HTR-8/SVneo (cell line): ENCODE measurements around the gene ELMO2.

Source experiments
- DNase-seq: peaks from one replicate; pipeline ENCODE4 v3.0.0; 2011; ENCODE audit warnings: low spot score, mixed read lengths; ENCODE audit not compliant: insufficient read length
- FAIRE-seq: peaks from 2 replicates; lab custom pipeline; 2011; peaks lifted over from hg19 to GRCh38; lab: Jason Lieb, UNC

The ELMO2 gene

DNA sequence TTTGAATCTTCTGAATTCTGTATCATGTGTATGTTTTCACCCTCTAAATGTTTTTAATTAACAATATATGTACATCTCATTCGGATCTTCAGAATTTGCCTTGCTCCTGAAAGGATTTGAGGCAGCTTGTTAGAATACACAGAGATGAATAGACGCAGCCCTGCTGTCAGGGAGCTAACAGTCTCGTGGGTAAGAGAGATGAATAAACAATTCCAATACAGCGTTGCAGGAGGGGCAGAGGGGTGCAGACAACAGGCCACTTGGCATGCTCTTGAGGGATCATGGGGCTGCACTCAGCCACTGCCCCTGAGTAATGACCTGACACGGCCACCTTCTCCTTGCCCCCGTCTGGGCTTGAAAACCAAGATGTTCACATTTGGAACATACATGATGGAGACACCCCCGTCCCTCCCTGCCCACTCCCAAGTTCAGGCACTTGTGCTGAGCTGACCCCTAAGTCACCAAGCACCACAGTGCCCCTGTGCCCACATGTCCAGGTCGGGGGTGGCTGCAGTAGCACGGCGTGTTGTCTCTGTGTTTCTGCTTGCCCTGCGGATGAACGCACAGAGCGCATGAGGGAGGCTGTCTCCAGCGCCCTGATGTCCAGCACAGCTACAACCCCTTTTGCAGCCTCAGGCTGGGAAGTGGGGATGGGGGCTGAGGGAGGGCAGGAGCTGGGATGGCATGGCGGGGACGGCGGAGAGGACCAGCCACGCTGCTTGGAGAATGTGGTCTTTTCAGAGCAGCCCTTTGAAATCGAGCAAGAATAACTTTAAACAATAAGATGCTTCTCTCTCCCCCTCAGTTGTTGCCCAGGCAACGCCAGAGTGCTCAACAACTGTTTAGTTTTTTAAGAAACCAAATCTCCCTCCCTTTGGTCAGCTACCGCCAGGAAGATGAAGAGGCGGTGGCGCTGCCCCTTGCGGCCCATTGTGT, 65.1 kb downstream of the ELMO2 start:
- FAIRE-seq (peak; percentile 83), DNase-seq (no peak)

DNA sequence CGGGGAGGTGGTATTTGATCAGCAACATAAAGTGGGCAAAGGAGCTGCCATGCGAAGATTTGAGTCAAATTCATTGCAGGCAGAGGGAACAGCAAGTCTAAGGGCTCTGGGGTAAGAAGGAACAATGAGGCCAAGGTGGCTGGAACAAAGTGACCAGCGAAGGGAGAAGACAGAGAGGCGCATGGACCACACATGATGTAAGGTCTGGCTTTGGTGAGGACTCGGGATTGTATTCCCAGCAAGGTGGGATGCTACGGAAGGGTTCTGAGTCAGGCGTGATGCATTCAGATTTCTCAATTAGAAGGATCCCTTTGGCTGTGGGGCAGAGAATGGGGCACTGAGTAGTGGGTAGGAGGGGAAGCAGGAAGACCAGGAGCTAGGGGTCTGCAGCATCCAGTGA, 67.4 kb downstream of the ELMO2 start:
- DNase-seq: no peak
- peak; percentile 54 for FAIRE-seq

DNA sequence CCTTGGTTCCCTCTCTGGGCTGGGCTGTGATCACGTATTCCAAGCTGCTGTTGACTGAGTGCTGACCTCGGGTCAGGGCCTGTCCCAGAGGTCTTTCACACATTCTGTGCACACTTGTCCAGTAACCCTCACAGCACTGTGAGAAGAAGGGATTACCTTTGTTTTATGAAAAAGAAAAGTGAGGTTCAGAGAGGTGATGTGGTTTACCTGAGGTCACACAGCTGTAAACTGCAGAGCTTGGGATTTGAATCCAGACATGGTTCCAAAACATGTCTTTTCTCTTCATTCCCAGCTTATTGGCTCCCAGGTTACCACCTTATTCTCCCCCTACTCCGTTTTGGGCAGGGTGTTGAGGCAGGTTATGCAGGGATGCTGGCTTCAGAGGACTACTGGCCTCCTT, 69.7 kb downstream of the ELMO2 start:
- peak; percentile 31 for FAIRE-seq
- no peak for DNase-seq

GRCh38 chr20:46334303-46334904, 72.0 kb downstream of the ELMO2 start:
- DNase-seq (no peak), FAIRE-seq (peak; percentile 88)

- DNase-seq (no peak), FAIRE-seq (peak; percentile 40)
Observed at GRCh38 chr20:46333161-46333991, 73.0 kb downstream of the ELMO2 start.

- DNase-seq (no peak), FAIRE-seq (peak; percentile 33)
Observed at GRCh38 chr20:46332373-46333160, 73.8 kb downstream of the ELMO2 start.

GRCh38 chr20:46331611-46332361, 74.6 kb downstream of the ELMO2 start:
- peak; percentile 16 for FAIRE-seq
- no peak for DNase-seq

GRCh38 chr20:46330831-46331371, 75.5 kb downstream of the ELMO2 start:
- DNase-seq: no peak

GRCh38 chr20:46330072-46330763, 76.2 kb downstream of the ELMO2 start:
- DNase-seq (no peak), FAIRE-seq (no peak)

More at GRCh38 chr20:46330831-46331371, 75.5 kb downstream of the ELMO2 start:
- no peak for FAIRE-seq

GRCh38 chr20:46328200-46328882, 78.1 kb downstream of the ELMO2 start:
- FAIRE-seq (no peak), DNase-seq (no peak)

DNA sequence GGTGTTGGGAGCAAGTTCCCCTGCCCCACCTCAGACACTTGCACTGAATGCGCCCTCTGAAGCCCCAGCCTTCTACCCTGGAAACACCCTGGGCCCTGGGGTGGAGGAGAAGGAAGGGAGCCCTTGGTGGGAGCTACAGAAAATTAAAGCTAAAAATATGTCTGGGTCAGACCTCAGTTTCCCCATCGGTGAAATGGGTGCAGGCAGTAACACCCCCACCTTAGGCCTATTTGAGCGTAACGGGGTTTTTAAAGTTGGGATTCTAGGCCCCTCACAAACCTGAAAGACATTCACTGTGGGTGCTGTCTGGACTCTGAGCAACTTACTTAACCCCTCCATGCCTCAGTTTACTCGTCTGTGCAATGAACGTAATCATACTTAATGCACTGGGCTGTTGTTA, 78.9 kb downstream of the ELMO2 start:
- DNase-seq (no peak), FAIRE-seq (no peak)

- no peak for DNase-seq
- no peak for FAIRE-seq
Observed at GRCh38 chr20:46325789-46326188, 80.6 kb downstream of the ELMO2 start.

- FAIRE-seq: peak; percentile 63
- peak; percentile 70 for DNase-seq
Observed at GRCh38 chr20:46324960-46325703, 81.3 kb downstream of the ELMO2 start.

DNA sequence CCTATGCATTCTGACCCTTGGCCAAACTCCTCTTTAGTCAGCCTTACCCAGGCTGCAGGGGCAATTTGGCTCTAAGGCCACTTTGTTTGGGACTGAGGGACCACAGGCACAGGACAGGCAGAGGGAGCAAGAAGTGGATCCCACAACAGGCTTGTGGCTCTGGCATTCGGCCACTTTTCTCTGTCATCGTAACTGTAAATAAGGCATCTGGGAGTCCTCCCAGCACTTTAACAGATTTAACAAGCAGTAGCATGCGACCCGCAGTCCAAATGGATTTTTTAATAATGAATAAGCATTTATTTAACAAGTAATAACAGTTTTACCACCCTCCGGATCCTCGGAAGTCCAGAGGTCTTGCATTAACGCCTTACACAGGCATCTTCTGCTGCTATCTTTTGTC, 82.0 kb downstream of the ELMO2 start:
- no peak for DNase-seq
- FAIRE-seq: peak; percentile 63

GRCh38 chr20:46323557-46323956, 82.9 kb downstream of the ELMO2 start:
- DNase-seq: no peak
- peak; percentile 46 for FAIRE-seq

DNA sequence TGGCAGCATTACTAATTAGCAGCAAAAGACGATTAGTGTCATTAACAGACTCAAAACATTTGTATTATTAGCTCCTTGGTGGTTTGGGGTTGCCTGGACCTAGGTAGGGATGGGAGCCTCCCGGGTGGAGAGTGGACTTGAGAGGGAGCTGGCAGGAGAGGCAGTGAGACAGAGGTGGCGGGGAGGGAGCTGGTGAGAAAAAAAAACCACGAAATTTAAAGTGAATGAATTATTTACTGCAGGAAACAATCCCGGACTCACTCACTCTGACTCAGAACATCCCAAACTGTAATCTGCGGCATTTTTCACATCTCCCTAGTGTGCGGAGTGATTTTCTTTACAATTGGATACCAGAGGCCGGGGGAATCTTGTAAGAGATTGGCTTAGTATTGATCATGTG, 83.8 kb downstream of the ELMO2 start:
- DNase-seq (no peak), FAIRE-seq (peak; percentile 20)

DNA sequence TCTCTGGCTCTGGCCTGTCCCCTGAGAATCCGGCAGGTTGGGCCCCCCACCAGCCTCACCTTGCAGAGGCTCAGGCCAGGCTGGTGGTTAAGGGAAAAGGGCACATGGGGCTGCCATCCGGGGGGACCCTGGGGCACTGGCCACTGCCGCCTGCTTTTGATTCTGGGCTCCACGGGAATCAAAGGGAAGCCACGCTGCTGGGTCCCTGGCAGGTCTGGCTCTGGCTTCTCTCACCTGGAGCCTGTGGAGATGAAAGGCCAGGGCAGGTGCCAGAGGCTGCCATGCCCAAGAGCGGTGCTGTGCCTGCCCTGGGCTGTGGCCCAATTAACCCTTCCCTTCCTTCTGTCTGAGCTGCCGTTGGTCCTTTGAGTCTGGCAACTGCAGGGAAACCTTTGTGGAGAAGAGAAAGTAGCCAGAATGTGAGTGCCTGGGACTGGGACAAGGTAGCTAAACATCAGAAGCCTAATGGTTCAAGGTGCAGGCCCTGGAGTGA, 88.7 kb downstream of the ELMO2 start:
- FAIRE-seq: peak; percentile 40

More for the DNA sequence above, 88.7 kb downstream of the ELMO2 start:
- no peak for DNase-seq
